HG03025 (cell line): ENCODE measurements around the gene SLPI.

Experiments used
- ATAC-seq: cut with Tn5 transposase; IDR thresholded peaks from one replicate; pipeline ENCODE4 v1.9.1; 2021; ENCODE audit warnings: mild to moderate bottlenecking, moderate library complexity; ENCODE audit not compliant: unreplicated experiment, low FRiP score

SLPI gene

GRCh38 chr20:45223136-45223535 lies 31.2 kb downstream of the SLPI start:
- no peak for ATAC-seq

- no peak for ATAC-seq
These were observed 33.3 kb downstream of the SLPI start, which contains the start of gene SEMG2 for GRCh38 chr20:45221076-45221475. SEMG2 (plus strand) TSS chr20:45221373; CDS start chr20:45221390, 17 bp downstream.

- no peak for ATAC-seq
These were observed 35.7 kb downstream of the SLPI start for GRCh38 chr20:45218636-45219035.

- no peak for ATAC-seq
These were observed 36.2 kb downstream of the SLPI start for GRCh38 chr20:45218124-45218523.

- no peak for ATAC-seq
These were observed 41.5 kb downstream of the SLPI start for GRCh38 chr20:45212836-45213235.

- no peak for ATAC-seq
These were observed 42.5 kb downstream of the SLPI start for GRCh38 chr20:45211569-45212474.

GRCh38 chr20:45209924-45210323 lies 44.4 kb downstream of the SLPI start:
- ATAC-seq = no peak

- ATAC-seq = no peak
These were observed 47.6 kb downstream of the SLPI start, which contains the start of gene SEMG1 for GRCh38 chr20:45206725-45207124. SEMG1 (plus strand) TSS chr20:45207033; CDS start chr20:45207054, 21 bp downstream.
